BJ (cell line): ENCODE measurements around the gene TRABD. TPM values are rescaled to one million over a fixed set of nuclear protein-coding genes. Genes with fewer than 3 reads are reported as not detected.

Experiments used
- CTCF ChIA-PET: fragments of 350-600 bp; formaldehyde crosslinking; extraction: SDS; loops from one replicate; lab custom pipeline; 2021; ENCODE audit warnings: antibody characterized with exemption, inconsistent platforms; lab: Yijun Ruan, JAX
- POLR2A ChIA-PET: fragments of 300-600 bp; sonication (Branson Sonifier 250); formaldehyde crosslinking; extraction: SDS; loops from one replicate; lab custom pipeline; 2021; ENCODE audit warnings: antibody characterized with exemption; lab: Charles Lee
- DNase-seq: peaks from one replicate; pipeline ENCODE4 v3.0.0-alpha.2; 2011; ENCODE audit warnings: low read depth
- H3K27me3 ChIP-seq: 2 replicates; pipeline ENCODE4 v1.6.0; 2011; ENCODE audit warnings: low read length; ENCODE audit not compliant: control insufficient read depth, insufficient read depth
- H3K36me3 ChIP-seq: 2 replicates; pipeline ENCODE4 v1.5.1; 2011; ENCODE audit warnings: low read length; ENCODE audit not compliant: control insufficient read depth, insufficient read depth
- H3K4me3 ChIP-seq: 2 replicates; pipeline ENCODE4 v1.5.1; 2011; ENCODE audit warnings: low read depth, mild to moderate bottlenecking, control low read depth, low read length
- CTCF ChIP-seq: IDR thresholded peaks from 2 replicates; pipeline ENCODE4 v1.5.1; 2011; ENCODE audit warnings: low read depth, mild to moderate bottlenecking, control low read depth, inconsistent platforms, low read length, moderate library complexity; ENCODE audit not compliant: insufficient read depth
- polyA plus RNA-seq: library from polyadenylated mRNA; depleted of rRNA; stranded (reverse); fragments of >200 nt; gene quantifications from 2 replicates; pipeline ENCODE4 v1.2.3, GENCODE V29; 2011; rRNA removed

TRABD gene
- polyA plus RNA-seq, 1 experiment = 31.5 TPM

- no peak for TF ChIP-seq CTCF
- no peak overlapping the region for H3K4me3 ChIP-seq
- H3K36me3 ChIP-seq = peaks cover 16% of the 10 kb centered on the region
- DNase-seq = no peak
- ChIA-PET POLR2A (no interaction called here), CTCF (no interaction called here)
- H3K27me3 ChIP-seq = no peaks in the 10 kb centered on the region
These were observed 62.7 kb downstream of the TRABD start for GRCh38 chr22:50248196-50249081.

Other genes starting within 250 kb of the TRABD start
- 5.8 and 8.3 TPM in 2 replicates for gene PIM3, start 225.1 kb upstream of the TRABD start, polyA plus RNA-seq
- gene IL17REL, start 173.1 kb upstream of the TRABD start, polyA plus RNA-seq = not detected in 2 replicates
- gene TTLL8, start 127.6 kb upstream of the TRABD start, polyA plus RNA-seq = not detected in 2 replicates
- 0.10 and 0.15 TPM in 2 replicates for gene MLC1, start 100.5 kb upstream of the TRABD start, polyA plus RNA-seq
- gene MOV10L1, start 95.9 kb upstream of the TRABD start, polyA plus RNA-seq = 5.8 and 6.6 TPM in 2 replicates
- gene PANX2, start 15.2 kb upstream of the TRABD start, polyA plus RNA-seq = 0.92 and 1.4 TPM in 2 replicates
- 8.0 and 16.7 TPM in 2 replicates for gene SELENOO, start 15.1 kb downstream of the TRABD start, polyA plus RNA-seq
- gene TUBGCP6, start 59.1 kb downstream of the TRABD start, polyA plus RNA-seq = 9.4 and 17.5 TPM in 2 replicates
- 8.8 and 18.2 TPM in 2 replicates for gene HDAC10, start 65.4 kb downstream of the TRABD start, polyA plus RNA-seq
- 36.6 and 51.4 TPM in 2 replicates for gene MAPK12, start 75.8 kb downstream of the TRABD start, polyA plus RNA-seq
- 11.2 and 19.6 TPM in 2 replicates for gene MAPK11, start 84.5 kb downstream of the TRABD start, polyA plus RNA-seq
- 83.7 and 143 TPM in 2 replicates for gene PLXNB2, start 121.7 kb downstream of the TRABD start, polyA plus RNA-seq
- gene DENND6B, start 141.1 kb downstream of the TRABD start, polyA plus RNA-seq = 3.7 and 8.2 TPM in 2 replicates
- 30.4 and 46.4 TPM in 2 replicates for gene PPP6R2, start 157.4 kb downstream of the TRABD start, polyA plus RNA-seq